ENCODE measurements around the gene RHBDL2. TPM values are rescaled to one million over a fixed set of nuclear protein-coding genes. Genes with fewer than 3 reads are reported as not detected.
"Not testable (repeated sequence)": the region's sequence is repeated elsewhere in the genome, so short reads cannot be mapped to it uniquely, and the experiment has no call there.

The RHBDL2 gene
- total and polyA plus RNA-seq, 2 experiments from 2014 or later = 0.22 to 1.4 TPM

DNA sequence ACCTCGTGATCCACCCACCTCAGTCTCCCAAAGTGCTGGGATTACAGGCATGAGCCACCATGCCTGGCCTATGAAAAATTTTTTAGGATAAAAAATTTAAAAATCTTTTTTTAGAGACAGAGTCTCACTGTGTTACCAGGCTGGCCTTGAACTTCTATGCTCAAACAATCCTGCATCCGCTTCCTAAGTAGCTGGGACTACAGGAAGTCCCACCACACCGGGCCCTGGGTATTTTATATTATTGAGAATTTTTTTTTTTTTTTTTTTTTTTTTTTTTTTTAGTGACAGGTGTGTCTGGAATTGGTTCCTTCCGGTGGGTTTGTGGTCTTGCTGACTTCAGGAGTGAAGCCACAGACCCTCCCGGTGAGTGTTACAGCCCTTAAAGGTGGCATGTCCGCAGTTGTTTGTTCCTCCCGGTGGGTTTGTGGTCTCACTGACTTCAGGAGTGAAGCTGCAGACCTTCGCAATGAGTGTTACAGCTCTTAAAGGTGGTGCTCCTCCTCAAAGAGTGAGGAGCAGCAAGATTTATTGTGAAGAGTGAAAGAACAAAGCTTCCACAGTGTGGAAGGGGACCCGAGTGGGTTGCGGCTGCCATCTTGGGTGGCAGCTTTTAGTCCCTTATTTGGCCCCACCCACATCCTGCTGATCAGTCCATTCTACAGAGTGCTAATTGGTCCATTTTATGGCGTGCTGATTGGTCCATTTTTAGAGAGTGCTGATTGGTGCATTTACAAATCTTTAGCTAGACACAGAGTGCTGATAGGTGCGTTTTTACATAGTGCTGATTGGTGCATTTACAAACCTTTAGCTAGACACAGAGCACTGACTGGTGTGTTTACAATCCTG, 36.0 kb upstream of the RHBDL2 start:
- H3K9me3 ChIP-seq (ENCODE audit: low read depth); H3K4me3 ChIP-seq; H3F3A ChIP-seq (ENCODE audit: insufficient read depth); H3K36me3 ChIP-seq (ENCODE audit: low read depth); H4K20me1 ChIP-seq (ENCODE audit: insufficient read depth); H3K4me2 ChIP-seq (ENCODE audit: unreplicated experiment); H3K27ac ChIP-seq; H3K27me3 ChIP-seq (replicated peaks; ENCODE audit: insufficient read depth); H3K79me2 ChIP-seq (ENCODE audit: insufficient read depth); H3K9ac ChIP-seq; DNase-seq; H2AFZ ChIP-seq; H3K4me1 ChIP-seq (ENCODE audit: insufficient read depth); H3K9me2 ChIP-seq (ENCODE audit: insufficient read depth); in situ Hi-C loops (cut with MboI): not testable (repeated sequence)
- WGBS, 2 experiments (ENCODE audit: low coverage in 1 of 2, low lambda C conversion rate in 2 of 2, missing lambda C conversion rate in 2 of 2) = 70 to 71% methylated on average over 11 to 12 of the region's 12 CpGs

- H3K4me3 ChIP-seq = no peak overlapping the region
- no peaks in the 10 kb centered on the region for H4K20me1 ChIP-seq (ENCODE audit: insufficient read depth)
- H3K27me3 ChIP-seq (replicated peaks; ENCODE audit: insufficient read depth) = no peaks in the 10 kb centered on the region
- TF ChIP-seq EZH2phosphoT487 (IDR thresholded peaks at IDR 0.05; ENCODE audit: insufficient read depth, low read depth) (no peak), EZH2 (IDR thresholded peaks at IDR 0.05; ENCODE audit: insufficient read depth, poor library complexity, severe bottlenecking) (no peak)
- no peaks in the 10 kb centered on the region for H3F3A ChIP-seq (ENCODE audit: insufficient read depth)
- H3K79me2 ChIP-seq (ENCODE audit: insufficient read depth) = no peaks in the 10 kb centered on the region
- no peak for DNase-seq
- H3K4me1 ChIP-seq (ENCODE audit: insufficient read depth) = no peaks in the 10 kb centered on the region
- no peak overlapping the region for H3K27ac ChIP-seq
- in situ Hi-C loops (cut with MboI) = no loop called here
- H3K4me2 ChIP-seq (ENCODE audit: unreplicated experiment) = no peak overlapping the region
- no peaks in the 10 kb centered on the region for H3K36me3 ChIP-seq (ENCODE audit: low read depth)
- no peaks in the 10 kb centered on the region for H3K9me3 ChIP-seq (ENCODE audit: low read depth)
- H3K9me2 ChIP-seq (ENCODE audit: insufficient read depth) = no peaks in the 10 kb centered on the region
- WGBS, 2 experiments (ENCODE audit: low coverage in 1 of 2, low lambda C conversion rate in 2 of 2, missing lambda C conversion rate in 2 of 2) = 42 to 43% methylated on average over 13 of the region's 13 CpGs
- no peak overlapping the region for H2AFZ ChIP-seq
- no peak overlapping the region for H3K9ac ChIP-seq
Observed at GRCh38 chr1:38973659-38974437, 32.2 kb upstream of the RHBDL2 start.

DNA sequence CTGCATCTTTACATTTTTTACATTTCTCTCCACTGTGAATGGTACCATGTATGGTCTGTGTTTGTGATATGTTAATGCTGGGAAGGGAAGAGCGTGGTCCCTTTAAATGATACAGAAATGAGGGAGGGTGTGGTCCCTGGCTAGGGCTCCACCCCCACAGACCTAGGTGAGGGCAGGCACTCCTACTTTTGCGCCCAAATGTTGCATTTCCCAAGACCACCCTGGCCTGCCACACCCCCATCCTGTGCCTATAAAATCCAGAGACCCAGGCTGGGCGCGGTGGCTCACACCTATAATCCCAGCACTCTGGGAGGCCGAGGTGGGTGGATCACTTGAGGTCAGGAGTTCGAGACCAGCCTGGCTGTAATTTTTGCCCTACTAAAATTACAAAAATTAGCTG, 31.5 kb upstream of the RHBDL2 start:
- H3K9me2 ChIP-seq (ENCODE audit: insufficient read depth); H3K4me1 ChIP-seq (ENCODE audit: insufficient read depth); H2AFZ ChIP-seq; H3K27me3 ChIP-seq (replicated peaks; ENCODE audit: insufficient read depth); H3K27ac ChIP-seq; DNase-seq; H4K20me1 ChIP-seq (ENCODE audit: insufficient read depth); H3K4me3 ChIP-seq; H3F3A ChIP-seq (ENCODE audit: insufficient read depth); H3K36me3 ChIP-seq (ENCODE audit: low read depth); H3K79me2 ChIP-seq (ENCODE audit: insufficient read depth); H3K4me2 ChIP-seq (ENCODE audit: unreplicated experiment); H3K9ac ChIP-seq; in situ Hi-C loops (cut with MboI); H3K9me3 ChIP-seq (ENCODE audit: low read depth): not testable (repeated sequence)
- WGBS, 2 experiments (ENCODE audit: low coverage in 1 of 2, low lambda C conversion rate in 2 of 2, missing lambda C conversion rate in 2 of 2) = 63 to 66% methylated on average over 6 of the region's 6 CpGs

- Histone ChIP-seq H3K4me1 (ENCODE audit: insufficient read depth) (peaks cover 20% of the 10 kb centered on the region), H3K4me2 (ENCODE audit: unreplicated experiment) (no peak overlapping the region), H3K9ac (no peak overlapping the region), H3F3A (ENCODE audit: insufficient read depth) (peaks cover 21% of the 10 kb centered on the region), H3K9me2 (ENCODE audit: insufficient read depth) (no peaks in the 10 kb centered on the region), H3K79me2 (ENCODE audit: insufficient read depth) (no peaks in the 10 kb centered on the region), H3K27me3 (replicated peaks; ENCODE audit: insufficient read depth) (no peaks in the 10 kb centered on the region), H3K4me3 (no peak overlapping the region), H4K20me1 (ENCODE audit: insufficient read depth) (no peaks in the 10 kb centered on the region), H2AFZ (no peak overlapping the region), H3K9me3 (ENCODE audit: low read depth) (no peaks in the 10 kb centered on the region), H3K36me3 (ENCODE audit: low read depth) (no peaks in the 10 kb centered on the region), H3K27ac (no peak overlapping the region)
- in situ Hi-C loops (cut with MboI) = no loop called here
- no peak for DNase-seq
- no peak for TF ChIP-seq EZH2 (IDR thresholded peaks at IDR 0.05; ENCODE audit: insufficient read depth, poor library complexity, severe bottlenecking)
- TF ChIP-seq EZH2phosphoT487 (IDR thresholded peaks at IDR 0.05; ENCODE audit: insufficient read depth, low read depth) = no peak
- 64 to 74% methylated on average over 3 of the region's 3 CpGs for WGBS, 2 experiments (ENCODE audit: low coverage in 1 of 2, low lambda C conversion rate in 2 of 2, missing lambda C conversion rate in 2 of 2)
Observed at GRCh38 chr1:38964140-38964548, 22.5 kb upstream of the RHBDL2 start.
